Kidney epithelial cell (primary cell): ENCODE results near the gene VPS45. TPM values are rescaled to one million over a fixed set of nuclear protein-coding genes. Genes with fewer than 3 reads are reported as not detected.

Experiments used
- DNase-seq: peaks from one replicate; pipeline ENCODE4 v3.0.0-alpha.2; 2010; ENCODE audit warnings: low read depth
- H3K27me3 ChIP-seq: 2 replicates; pipeline ENCODE4 v1.6.0; 2011; ENCODE audit warnings: low read length; ENCODE audit not compliant: control insufficient read depth, insufficient read depth
- H3K36me3 ChIP-seq: 2 replicates; pipeline ENCODE4 v1.5.1; 2011; ENCODE audit warnings: low read length; ENCODE audit not compliant: control insufficient read depth, insufficient read depth
- H3K4me3 ChIP-seq: 2 replicates; pipeline ENCODE4 v1.5.1; 2011; ENCODE audit warnings: low read depth, mild to moderate bottlenecking, control low read depth, low read length
- total RNA-seq: library from RNA; depleted of rRNA; stranded (reverse); fragments of >200 nt; gene quantifications from 2 replicates; pipeline ENCODE4 v1.2.3, GENCODE V29; 2015
- TF ChIP-seq, protein P1 (sequence below): IDR thresholded peaks from 2 replicates; pipeline ENCODE4 v1.5.1; 2011; ENCODE audit warnings: mild to moderate bottlenecking, moderate library complexity, low read length, control low read depth, inconsistent platforms; ENCODE audit not compliant: insufficient read depth, poor library complexity, severe bottlenecking

The VPS45 gene
- total RNA-seq, 1 donor from 2014 or later: 23.6 TPM

DNA sequence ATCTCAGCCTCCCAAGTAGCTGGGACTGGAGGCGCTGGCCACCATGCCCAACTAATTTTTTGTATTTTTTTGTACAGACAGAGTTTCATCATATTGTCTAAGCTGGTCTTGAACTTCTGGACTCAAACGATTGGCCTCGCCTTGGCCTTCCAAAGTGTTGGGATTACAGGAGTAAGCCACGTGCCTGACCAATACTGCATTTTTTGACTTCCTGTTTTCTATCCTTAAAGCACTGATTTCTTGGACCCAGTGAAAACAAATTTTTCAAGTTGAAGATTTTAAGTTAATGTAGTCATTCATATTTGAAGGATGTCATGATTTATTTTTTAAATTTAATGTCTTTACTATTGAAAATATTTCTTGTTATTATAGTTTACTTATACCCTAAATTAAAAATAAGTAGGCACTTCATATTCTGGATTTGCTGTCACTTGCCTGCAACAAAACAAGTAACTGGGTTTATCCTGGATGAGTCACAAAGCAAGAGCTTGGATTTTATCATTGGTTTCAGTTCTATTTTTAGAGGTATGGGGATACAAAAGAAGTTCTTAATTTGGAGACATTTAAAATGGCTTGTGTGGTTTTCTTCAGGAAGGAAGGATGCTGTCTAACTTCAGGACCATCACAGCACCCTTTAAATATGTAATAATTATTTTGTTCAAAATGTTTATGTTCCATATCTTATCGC lies 2.2 kb upstream of the VPS45 start:
- Histone ChIP-seq H3K36me3 (no peaks in the 10 kb centered on the region), H3K27me3 (no peaks in the 10 kb centered on the region), H3K4me3 (no peak overlapping the region)
- no peak for DNase-seq
- TF ChIP-seq, protein P1, sequence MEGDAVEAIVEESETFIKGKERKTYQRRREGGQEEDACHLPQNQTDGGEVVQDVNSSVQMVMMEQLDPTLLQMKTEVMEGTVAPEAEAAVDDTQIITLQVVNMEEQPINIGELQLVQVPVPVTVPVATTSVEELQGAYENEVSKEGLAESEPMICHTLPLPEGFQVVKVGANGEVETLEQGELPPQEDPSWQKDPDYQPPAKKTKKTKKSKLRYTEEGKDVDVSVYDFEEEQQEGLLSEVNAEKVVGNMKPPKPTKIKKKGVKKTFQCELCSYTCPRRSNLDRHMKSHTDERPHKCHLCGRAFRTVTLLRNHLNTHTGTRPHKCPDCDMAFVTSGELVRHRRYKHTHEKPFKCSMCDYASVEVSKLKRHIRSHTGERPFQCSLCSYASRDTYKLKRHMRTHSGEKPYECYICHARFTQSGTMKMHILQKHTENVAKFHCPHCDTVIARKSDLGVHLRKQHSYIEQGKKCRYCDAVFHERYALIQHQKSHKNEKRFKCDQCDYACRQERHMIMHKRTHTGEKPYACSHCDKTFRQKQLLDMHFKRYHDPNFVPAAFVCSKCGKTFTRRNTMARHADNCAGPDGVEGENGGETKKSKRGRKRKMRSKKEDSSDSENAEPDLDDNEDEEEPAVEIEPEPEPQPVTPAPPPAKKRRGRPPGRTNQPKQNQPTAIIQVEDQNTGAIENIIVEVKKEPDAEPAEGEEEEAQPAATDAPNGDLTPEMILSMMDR: no peak

DNA sequence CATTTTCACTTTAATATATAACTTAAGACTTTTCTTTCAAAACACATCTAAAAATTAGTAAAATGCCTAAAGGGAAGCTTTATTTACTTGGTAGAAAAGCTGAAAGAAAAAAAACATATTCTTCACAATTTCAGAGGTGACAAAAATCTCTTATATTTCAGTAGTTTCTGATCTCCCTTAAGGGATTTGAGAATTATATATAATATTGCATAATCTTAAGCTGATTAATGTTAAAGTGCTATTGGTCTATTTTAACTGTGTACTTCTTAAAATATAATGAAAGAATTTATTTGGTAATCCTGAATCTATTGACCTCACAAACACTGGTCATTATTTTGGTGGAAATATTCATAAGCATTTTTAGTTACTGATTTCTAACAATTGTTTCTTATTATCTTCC lies 1.2 kb upstream of the VPS45 start:
- TF ChIP-seq, protein P1: no peak
- DNase-seq: no peak
- Histone ChIP-seq H3K4me3 (peak overlapping the region; percentile 61), H3K36me3 (no peaks in the 10 kb centered on the region), H3K27me3 (no peaks in the 10 kb centered on the region)

DNA sequence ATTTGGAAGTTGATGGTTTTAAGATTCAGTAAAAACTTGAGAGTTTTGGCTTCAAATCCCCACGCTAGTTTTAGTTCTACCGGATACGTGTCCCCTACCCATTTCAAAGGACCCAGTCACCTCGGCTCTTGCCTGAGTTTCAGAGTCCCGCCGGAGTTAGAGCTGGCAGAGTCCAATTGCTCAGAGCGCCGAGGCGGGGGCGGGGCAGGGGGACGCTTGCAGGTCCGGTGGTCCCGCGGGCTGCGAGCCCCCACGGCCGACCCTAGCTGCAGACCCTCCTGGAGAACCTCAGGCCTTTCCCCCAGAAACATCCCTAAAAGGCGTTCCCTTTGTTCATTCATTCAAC lies 765 bp upstream of the VPS45 start:
- TF ChIP-seq, protein P1: no peak
- H3K36me3 ChIP-seq: no peaks in the 10 kb centered on the region
- DNase-seq: no peak
- H3K4me3 ChIP-seq: peak overlapping the region; percentile 61
- H3K27me3 ChIP-seq: no peaks in the 10 kb centered on the region

GRCh38 chr1:150068109-150068435 lies 496 bp downstream of the VPS45 start:
- peak overlapping the region; percentile 61 for H3K4me3 ChIP-seq
- H3K36me3 ChIP-seq: no peaks in the 10 kb centered on the region
- TF ChIP-seq, protein P1: no peak
- H3K27me3 ChIP-seq: no peaks in the 10 kb centered on the region
- DNase-seq: no peak

- DNase-seq: no peak
- H3K4me3 ChIP-seq: no peak overlapping the region
- no peaks in the 10 kb centered on the region for H3K36me3 ChIP-seq
- TF ChIP-seq, protein P1: no peak
- H3K27me3 ChIP-seq: no peaks in the 10 kb centered on the region
These were observed 2.3 kb downstream of the VPS45 start for GRCh38 chr1:150069923-150070322.

DNA sequence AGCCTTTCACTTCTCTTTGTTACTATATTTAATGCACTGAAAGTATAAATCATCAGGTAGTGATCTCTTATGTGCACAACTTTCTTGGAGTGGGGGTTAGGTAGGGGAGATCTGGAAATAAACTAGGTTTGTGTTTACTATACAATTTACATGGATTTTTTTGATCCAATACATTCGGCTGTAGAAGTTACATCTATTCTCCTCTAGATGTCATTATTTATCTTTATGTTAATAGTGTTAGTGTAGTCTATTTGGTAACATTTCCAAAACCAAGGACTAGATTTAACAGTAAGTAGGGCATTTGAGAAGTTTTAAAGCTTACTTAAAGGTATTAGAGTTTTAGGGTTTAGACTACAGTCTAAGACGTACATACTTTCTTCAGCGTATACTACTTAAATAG lies 5.4 kb downstream of the VPS45 start:
- Histone ChIP-seq H3K36me3 (no peaks in the 10 kb centered on the region), H3K4me3 (no peak overlapping the region), H3K27me3 (no peaks in the 10 kb centered on the region)
- DNase-seq: no peak
- TF ChIP-seq, protein P1: no peak
